ENCODE results near the gene AR.
"Not testable (repeated sequence)": the region's sequence is repeated elsewhere in the genome, so short reads cannot be mapped to it uniquely, and the experiment has no call there.

GRCh38 chrX:67670717-67671116 lies 126.9 kb downstream of the AR start:
- not testable (repeated sequence) for TF ChIP-seq POLR2A, CTCF, POLR2AphosphoS5, EP300 (IDR thresholded peaks at IDR 0.05)

Measured in suprapubic skin (tissue), 4 donors.